Stimulated activated CD4-positive, alpha-beta T cell treated with anti-CD3 and anti-CD28 coated beads, Interleukin-2, amount 100 ng/mL, for 4 hours (primary cell): ENCODE data around the gene SRGAP3.

Experiments
- DNase-seq: peaks from one replicate; pipeline ENCODE4 v3.0.0-alpha.2; 2020; ENCODE audit warnings: low read depth

The SRGAP3 gene

GRCh38 chr3:9170851-9171160 is 78.6 kb downstream of the SRGAP3 start:
- DNase-seq: no peak

- DNase-seq: peak; percentile 19
Observed at GRCh38 chr3:9169956-9170850, 79.2 kb downstream of the SRGAP3 start.

GRCh38 chr3:9169326-9169725 is 80.1 kb downstream of the SRGAP3 start:
- DNase-seq: no peak

GRCh38 chr3:9168241-9168741 is 81.2 kb downstream of the SRGAP3 start:
- peak; percentile 35 for DNase-seq

- no peak for DNase-seq
Observed at GRCh38 chr3:9167222-9167621, 82.2 kb downstream of the SRGAP3 start.

GRCh38 chr3:9165421-9165820 is 84.0 kb downstream of the SRGAP3 start:
- DNase-seq: no peak

GRCh38 chr3:9163289-9163688 is 86.2 kb downstream of the SRGAP3 start:
- DNase-seq: no peak

- no peak for DNase-seq
Observed at GRCh38 chr3:9161811-9162210, 87.6 kb downstream of the SRGAP3 start.

GRCh38 chr3:9161298-9161697 is 88.1 kb downstream of the SRGAP3 start:
- no peak for DNase-seq

GRCh38 chr3:9158865-9159630 is 90.4 kb downstream of the SRGAP3 start:
- DNase-seq: no peak

- DNase-seq: no peak
Observed at GRCh38 chr3:9157651-9158362, 91.6 kb downstream of the SRGAP3 start.

- DNase-seq: no peak
Observed at GRCh38 chr3:9156604-9157003, 92.8 kb downstream of the SRGAP3 start.

GRCh38 chr3:9155028-9155427 is 94.4 kb downstream of the SRGAP3 start:
- no peak for DNase-seq

GRCh38 chr3:9153904-9154619 is 95.4 kb downstream of the SRGAP3 start:
- no peak for DNase-seq

- DNase-seq: no peak
Observed at GRCh38 chr3:9151240-9151639, 98.2 kb downstream of the SRGAP3 start.

- DNase-seq: no peak
Observed at GRCh38 chr3:9149566-9149965, 99.9 kb downstream of the SRGAP3 start.

- no peak for DNase-seq
Observed at GRCh38 chr3:9147896-9148266, 101.6 kb downstream of the SRGAP3 start.

GRCh38 chr3:9147215-9147895 is 102.1 kb downstream of the SRGAP3 start:
- no peak for DNase-seq

GRCh38 chr3:9146367-9147071 is 102.9 kb downstream of the SRGAP3 start:
- DNase-seq: no peak

GRCh38 chr3:9143184-9143583 is 106.3 kb downstream of the SRGAP3 start:
- no peak for DNase-seq

- DNase-seq: no peak
Observed at GRCh38 chr3:9142362-9142761, 107.1 kb downstream of the SRGAP3 start.
